Astrocyte (in vitro differentiated cells and primary cell): ENCODE measurements around the gene HMCN2.

Experiments used
- CTCF ChIP-seq: IDR thresholded peaks from 2 replicates; pipeline ENCODE4 v1.5.1; 2011; ENCODE audit warnings: low read depth, mild to moderate bottlenecking, inconsistent platforms, low read length, moderate library complexity; ENCODE audit not compliant: insufficient read depth
- EZH2 ChIP-seq: IDR thresholded peaks from 2 replicates; pipeline ENCODE4 v1.6.1; 2012; ENCODE audit warnings: mild to moderate bottlenecking, low read length, inconsistent platforms; ENCODE audit not compliant: insufficient read depth

- TF ChIP-seq CTCF (no peak), EZH2 (no peak)
These were observed 201.8 kb downstream of the HMCN2 start for GRCh38 chr9:130467316-130467715.
